HG03571 (cell line): Measurements from ENCODE around the gene ZNF24.

Experiments
- ATAC-seq: cut with Tn5 transposase; IDR thresholded peaks from one replicate; pipeline ENCODE4 v1.9.1; 2021; ENCODE audit not compliant: unreplicated experiment

The ZNF24 gene

GRCh38 chr18:35343936-35344735 lies at the start of gene ZNF24:
ZNF24 (minus strand) TSS chr18:35344420; CDS start chr18:35340650, 3,770 bp downstream.
- peak; percentile 92 for ATAC-seq

GRCh38 chr18:35393716-35394115 lies 49.5 kb upstream of the ZNF24 start:
- ATAC-seq: no peak

GRCh38 chr18:35392375-35392774 lies 48.2 kb upstream of the ZNF24 start:
- ATAC-seq: no peak

- no peak for ATAC-seq
Measured at GRCh38 chr18:35390951-35391700, 46.9 kb upstream of the ZNF24 start.

- no peak for ATAC-seq
Measured at GRCh38 chr18:35389095-35389618, 44.9 kb upstream of the ZNF24 start.

- ATAC-seq: no peak
Measured at GRCh38 chr18:35387152-35387571, 42.9 kb upstream of the ZNF24 start.

GRCh38 chr18:35386600-35387100 lies 42.4 kb upstream of the ZNF24 start:
- ATAC-seq: peak; percentile 70

- no peak for ATAC-seq
Measured at GRCh38 chr18:35383136-35383535, 38.9 kb upstream of the ZNF24 start.

- no peak for ATAC-seq
Measured at GRCh38 chr18:35379421-35379820, 35.2 kb upstream of the ZNF24 start.

GRCh38 chr18:35378574-35378896 lies 34.3 kb upstream of the ZNF24 start:
- no peak for ATAC-seq

GRCh38 chr18:35377875-35378573 lies 33.8 kb upstream of the ZNF24 start:
- ATAC-seq: no peak

GRCh38 chr18:35376742-35377695 lies 32.8 kb upstream of the ZNF24 start, which contains the start of gene ZNF396:
ZNF396 (minus strand) TSS chr18:35377337; CDS start chr18:35374292, 3,045 bp downstream.
- peak; percentile 73 for ATAC-seq

- peak; percentile 48 for ATAC-seq
Measured at GRCh38 chr18:35376393-35376741, 32.1 kb upstream of the ZNF24 start.

- no peak for ATAC-seq
Measured at GRCh38 chr18:35374708-35375107, 30.5 kb upstream of the ZNF24 start.

- ATAC-seq: no peak
Measured at GRCh38 chr18:35371412-35372195, 27.4 kb upstream of the ZNF24 start.

- ATAC-seq: no peak
Measured at GRCh38 chr18:35369126-35369525, 24.9 kb upstream of the ZNF24 start.

GRCh38 chr18:35368595-35368994 lies 24.4 kb upstream of the ZNF24 start:
- ATAC-seq: no peak

GRCh38 chr18:35362531-35362930 lies 18.3 kb upstream of the ZNF24 start:
- ATAC-seq: no peak

GRCh38 chr18:35361570-35362321 lies 17.5 kb upstream of the ZNF24 start:
- no peak for ATAC-seq
